Endothelial cell of umbilical vein (primary cell): ENCODE data around the gene GATA6. TPM values are rescaled to one million over a fixed set of nuclear protein-coding genes. Genes with fewer than 3 reads are reported as not detected.
A peak's percentile ranks its signal among the peaks of the same experiment; 100 is the strongest.

Experiments used
- BruUV-seq: library from RNA; stranded (reverse); fragments of 400-500 nt; replicated peaks from 2 replicates; lab custom pipeline; 2021; lab: Mats Ljungman, UMichigan
- CTCF ChIA-PET: fragments of 300-600, 350-600 bp; sonication (Branson Sonifier 250); formaldehyde crosslinking; loops from one replicate; lab custom pipeline; 2021; ENCODE audit warnings: antibody characterized with exemption, inconsistent platforms; lab: Charles Lee
- POLR2A ChIA-PET: fragments of 300-600, 350-600 bp; sonication (Branson Sonifier 250); formaldehyde crosslinking; loops from one replicate; lab custom pipeline; 2021; ENCODE audit warnings: antibody characterized with exemption, inconsistent platforms; lab: Charles Lee
- DNase-seq: peaks from one replicate; pipeline ENCODE4 v3.0.0-alpha.2; 2011; ENCODE audit warnings: low read depth, low spot score
- FAIRE-seq: peaks from 2 replicates; lab custom pipeline; 2011; peaks lifted over from hg19 to GRCh38; lab: Jason Lieb, UNC
- H2AFZ ChIP-seq: 2 replicates; pipeline ENCODE4 v1.6.0; 2012; ENCODE audit warnings: low read depth, low read length, control low read depth, inconsistent platforms
- H3K27ac ChIP-seq: 2 replicates; pipeline ENCODE4 v1.5.1; 2011; ENCODE audit warnings: low read depth, mild to moderate bottlenecking, control low read depth, low read length, moderate library complexity; ENCODE audit not compliant: insufficient read depth
- H3K27me3 ChIP-seq, 2 experiments: 2 replicates each; pipeline versions ENCODE4 v1.6.0 to v1.6.1; 2011; ENCODE audit warnings: low read length in 2 of 2, mixed read lengths in 1 of 2; ENCODE audit not compliant: control insufficient read depth in 2 of 2, insufficient read depth in 2 of 2
- H3K36me3 ChIP-seq, 2 experiments: 2 replicates in 1 of 2; 3 replicates in 1 of 2; pipeline ENCODE4 v1.5.1; 2011; ENCODE audit warnings: low read length in 2 of 2, mild to moderate bottlenecking in 1 of 2, moderate library complexity in 1 of 2; ENCODE audit not compliant: control insufficient read depth in 2 of 2, insufficient read depth in 2 of 2; ENCODE audit errors: extremely low read depth in 1 of 2
- H3K4me1 ChIP-seq: 3 replicates; pipeline ENCODE4 v1.5.1; 2011; ENCODE audit warnings: mild to moderate bottlenecking, low read length; ENCODE audit not compliant: control insufficient read depth, insufficient read depth; ENCODE audit errors: extremely low read depth
- H3K4me2 ChIP-seq: 2 replicates; pipeline ENCODE4 v1.6.1; 2011; ENCODE audit warnings: low read length, control low read depth, mixed read lengths; ENCODE audit not compliant: insufficient read depth
- H3K4me3 ChIP-seq, 3 experiments: fragments of 200-600 bp in 1 of 3; sonication (generic), shearing (Covaris generic) in 1 of 3; replicated peaks in 1 of 3; 2 replicates each; pipeline ENCODE4 v1.5.1; 2011 to 2016; ENCODE audit warnings: control low read depth in 3 of 3, low read length in 3 of 3, mild to moderate bottlenecking in 2 of 3, inconsistent platforms in 1 of 3, low read depth in 1 of 3, moderate library complexity in 1 of 3; ENCODE audit not compliant: insufficient read depth in 1 of 3
- H3K79me2 ChIP-seq: 2 replicates; pipeline ENCODE4 v1.6.0; 2012; ENCODE audit warnings: low read length, inconsistent platforms; ENCODE audit not compliant: control insufficient read depth, insufficient read depth
- H3K9ac ChIP-seq: replicated peaks from 2 replicates; pipeline ENCODE3; 2011; ENCODE audit warnings: low read length, control low read depth; ENCODE audit not compliant: insufficient read depth; ENCODE audit errors: extremely low read depth
- H3K9me1 ChIP-seq: replicated peaks from 3 replicates; pipeline ENCODE4 v1.6.0; 2011; ENCODE audit warnings: mild to moderate bottlenecking, low read length; ENCODE audit not compliant: control insufficient read depth, insufficient read depth; ENCODE audit errors: extremely low read depth
- H3K9me3 ChIP-seq: replicated peaks from 2 replicates; pipeline ENCODE4 v1.5.1; 2012; ENCODE audit warnings: low read length, inconsistent platforms; ENCODE audit not compliant: control insufficient read depth, insufficient read depth
- H4K20me1 ChIP-seq: replicated peaks from 2 replicates; pipeline ENCODE3; 2011; ENCODE audit warnings: mild to moderate bottlenecking, low read length; ENCODE audit not compliant: control insufficient read depth, insufficient read depth; ENCODE audit errors: extremely low read depth
- EZH2 ChIP-seq: IDR thresholded peaks from 2 replicates; pipeline ENCODE4 v1.6.1; 2012; ENCODE audit warnings: borderline replicate concordance, low read depth, mild to moderate bottlenecking, moderate library complexity, low read length, inconsistent platforms; ENCODE audit not compliant: severe bottlenecking
- FOS ChIP-seq: IDR thresholded peaks from 2 replicates; pipeline ENCODE4 v1.6.1; 2011; ENCODE audit warnings: mild to moderate bottlenecking, low read length, moderate library complexity, borderline replicate concordance; ENCODE audit not compliant: insufficient read depth
- GATA2 ChIP-seq: IDR thresholded peaks from 2 replicates; pipeline ENCODE4 v1.7.0; 2011; ENCODE audit warnings: low read depth, mild to moderate bottlenecking, moderate library complexity, mixed read lengths, low read length; ENCODE audit not compliant: insufficient read length, insufficient read depth
- MYC ChIP-seq: IDR thresholded peaks from one replicate; pipeline ENCODE4 v1.6.1; 2011; ENCODE audit warnings: mild to moderate bottlenecking, low read depth, low read length
- POLR2A ChIP-seq: IDR thresholded peaks from 2 replicates; pipeline ENCODE4 v1.6.1; 2012; ENCODE audit warnings: low read depth, mild to moderate bottlenecking, control low read depth, low read length
- POLR2AphosphoS5 ChIP-seq: IDR thresholded peaks from 2 replicates; pipeline ENCODE4 v1.6.1; 2012; ENCODE audit warnings: low read depth, mild to moderate bottlenecking, control low read depth, low read length, moderate library complexity; ENCODE audit not compliant: insufficient read depth
- dilution Hi-C: fragments of 300-500 bp; cut with MboI; formaldehyde crosslinking; loops from one replicate; pipeline ENCODE4 v1.15.0; 2019; ENCODE audit warnings: low sequenced_read_pairs; ENCODE audit not compliant: extremely low pct_ligation_motif_present
- intact Hi-C: fragments of 100-400 bp; cut with micrococcal nuclease; formaldehyde crosslinking; loops from one replicate; pipeline ENCODE4 v1.10.0; 2022
- polyA plus RNA-seq, 4 experiments: library from polyadenylated mRNA; depleted of rRNA in 3 of 4; stranded (reverse) in 3 of 4; unstranded in 1 of 4; fragments of >200 nt; gene quantifications; 2 replicates each; pipeline versions ENCODE4 v1.2.1 to v1.2.3, GENCODE V29; 2011 to 2012; ENCODE audit warnings: missing spikeins in 1 of 4
- total RNA-seq: library from RNA; stranded (reverse); gene quantifications from 2 replicates; pipeline ENCODE4 v1.2.3, GENCODE V29; 2021
- TF ChIP-seq, protein P1 (sequence below): IDR thresholded peaks from 2 replicates; pipeline ENCODE4 v1.6.1; 2011; ENCODE audit not compliant: insufficient read depth, insufficient read length

GATA6 gene
- total and polyA plus RNA-seq, 2 donors (not counting 3 experiments of a cell fraction or from before 2014, with no cell fraction given): 4.1 to 14.6 TPM

DNA sequence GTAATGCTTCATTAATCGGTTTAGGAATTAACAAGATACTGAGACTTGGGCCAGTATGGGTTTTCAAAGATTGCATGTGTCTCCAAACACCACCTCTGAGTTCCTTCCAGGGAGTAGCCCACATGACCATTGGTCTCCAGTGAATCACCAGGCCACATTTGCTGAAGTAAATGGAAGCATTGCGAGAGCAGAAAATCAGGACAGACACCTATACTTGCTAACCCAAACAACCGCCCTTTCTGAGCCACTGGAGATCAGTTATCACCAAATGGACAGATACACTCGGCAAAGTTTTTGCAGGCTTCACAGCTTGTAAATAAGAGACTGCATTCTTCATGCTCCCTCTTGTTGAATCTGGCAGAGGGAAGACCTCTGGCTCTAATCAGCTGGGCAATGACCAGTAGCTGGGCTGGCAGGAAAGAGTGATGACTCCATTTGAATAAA is 40.9 kb downstream of the GATA6 start:
- Histone ChIP-seq H3K4me3 (no peak overlapping the region), H3K27me3 (no peaks in the 10 kb centered on the region), H3K4me1 (peaks cover 10% of the 10 kb centered on the region), H3K4me2 (no peak overlapping the region), H3K9me1 (no peaks in the 10 kb centered on the region), H3K9me3 (no peaks in the 10 kb centered on the region), H3K27ac (no peak overlapping the region), H3K9ac (no peak overlapping the region), H3K36me3 (no peaks in the 10 kb centered on the region), H4K20me1 (no peaks in the 10 kb centered on the region), H2AFZ (no peak overlapping the region), H3K79me2 (no peaks in the 10 kb centered on the region)
- FAIRE-seq (no peak), DNase-seq (peak; percentile 68)
- dilution Hi-C loops: no loop called here
- intact Hi-C loops: no loop called here
- ChIA-PET POLR2A (interaction anchor here (0.6 kb wide), 1 partner anchor 41 kb away, joined by 6 read pairs; the partner anchor contains the start of gene GATA6), CTCF (interaction anchor here (1.1 kb wide), 1 partner anchor 168 kb away, joined by 4 read pairs; no protein-coding TSS in a partner anchor)
- no TSS peak for BruUV-seq
- TF ChIP-seq MYC (no peak), FOS (no peak)
- TF ChIP-seq, protein P1, sequence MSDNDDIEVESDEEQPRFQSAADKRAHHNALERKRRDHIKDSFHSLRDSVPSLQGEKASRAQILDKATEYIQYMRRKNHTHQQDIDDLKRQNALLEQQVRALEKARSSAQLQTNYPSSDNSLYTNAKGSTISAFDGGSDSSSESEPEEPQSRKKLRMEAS: no peak

DNA sequence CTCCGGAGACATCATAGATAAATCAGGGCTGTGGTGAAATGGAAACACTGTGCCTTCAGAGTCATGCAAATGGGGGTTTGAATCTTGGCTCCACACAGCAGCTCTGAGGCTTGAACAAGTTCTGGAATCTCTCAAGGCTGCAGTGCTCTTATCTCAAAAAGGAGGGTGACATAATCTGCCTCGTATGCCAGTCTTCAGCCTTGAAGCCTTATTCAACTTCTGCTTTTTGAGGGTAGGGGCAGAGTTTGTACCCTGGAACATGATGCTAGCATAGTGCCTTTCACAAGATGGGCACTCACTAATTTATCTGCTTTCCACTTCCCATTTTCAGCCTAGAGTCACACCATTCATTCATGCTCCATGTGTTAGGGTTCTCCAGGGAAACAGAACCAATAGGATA is 42.3 kb downstream of the GATA6 start:
- no peak overlapping the region for H3K4me3 ChIP-seq
- H3K27ac ChIP-seq: no peak overlapping the region
- no peaks in the 10 kb centered on the region for H3K36me3 ChIP-seq
- DNase-seq (no peak), FAIRE-seq (no peak)
- H3K79me2 ChIP-seq: no peaks in the 10 kb centered on the region
- peaks cover 10% of the 10 kb centered on the region for H3K4me1 ChIP-seq
- H4K20me1 ChIP-seq: no peaks in the 10 kb centered on the region
- no peak overlapping the region for H2AFZ ChIP-seq
- POLR2A ChIA-PET: no interaction called here
- TF ChIP-seq POLR2AphosphoS5: no peak
- TF ChIP-seq, protein P1: no peak
- no peak for TF ChIP-seq EZH2
- no peak for TF ChIP-seq POLR2A
- TF ChIP-seq GATA2: no peak
- no peaks in the 10 kb centered on the region for H3K9me3 ChIP-seq
- H3K4me2 ChIP-seq: no peak overlapping the region
- H3K27me3 ChIP-seq: no peaks in the 10 kb centered on the region
- CTCF ChIA-PET: no interaction called here
- intact Hi-C loops: no loop called here
- dilution Hi-C loops: no loop called here
- BruUV-seq: no TSS peak
- no peak overlapping the region for H3K9ac ChIP-seq
- no peaks in the 10 kb centered on the region for H3K9me1 ChIP-seq
